Measurements from ENCODE around the gene SEZ6L. TPM values are rescaled to one million over a fixed set of nuclear protein-coding genes. Genes with fewer than 3 reads are reported as not detected.

SEZ6L gene
- total and polyA plus RNA-seq, 10 of the 15 experiments (the other 5 are each of a cell fraction or from before 2014, with no cell fraction given): not detected

DNA sequence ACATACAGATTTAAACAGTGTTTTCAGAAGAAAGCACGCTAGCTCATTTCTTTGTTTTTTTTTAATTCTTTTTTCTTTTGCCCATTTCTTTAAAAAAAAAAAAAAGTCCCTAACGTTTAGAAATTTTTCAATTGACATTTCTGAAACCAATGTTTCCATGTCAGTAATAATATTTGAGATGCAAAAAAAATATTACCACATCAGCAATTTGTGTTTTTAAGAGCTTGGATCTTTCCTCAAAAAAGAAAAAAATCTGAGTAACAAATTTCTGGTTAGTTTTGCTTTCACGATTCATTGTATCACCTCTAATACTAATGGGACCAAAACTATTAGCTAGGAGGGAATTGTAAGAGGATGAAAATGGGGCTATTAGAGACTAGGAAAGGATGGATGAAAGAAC lies 219.9 kb downstream of the SEZ6L start:
- ChIA-PET CTCF (interaction anchor here (0.7 to 1.3 kb wide), 3 partner anchors 9 to 505 kb away, joined by 3 to 6 read pairs (median 3); no protein-coding TSS in a partner anchor), RAD21 (ENCODE audit: unreplicated experiment) (interaction anchor here (0.7 kb wide), 1 partner anchor 1422 kb away, joined by 3 read pairs; no protein-coding TSS in a partner anchor), SMC1A (ENCODE audit: uncharacterized antibody, unreplicated experiment) (interaction anchor here (1.1 kb wide), 1 partner anchor 9 kb away, joined by 3 read pairs; no protein-coding TSS in a partner anchor), POLR2A (interaction anchor here (0.6 to 0.7 kb wide), 3 partner anchors 9 to 304 kb away, joined by 3 to 4 read pairs (median 3); no protein-coding TSS in a partner anchor)
- TF ChIP-seq EZH2 (IDR thresholded peaks at IDR 0.05; ENCODE audit: borderline replicate concordance, control insufficient read depth, low read depth, low read length): no peak
- TF ChIP-seq, protein P1, sequence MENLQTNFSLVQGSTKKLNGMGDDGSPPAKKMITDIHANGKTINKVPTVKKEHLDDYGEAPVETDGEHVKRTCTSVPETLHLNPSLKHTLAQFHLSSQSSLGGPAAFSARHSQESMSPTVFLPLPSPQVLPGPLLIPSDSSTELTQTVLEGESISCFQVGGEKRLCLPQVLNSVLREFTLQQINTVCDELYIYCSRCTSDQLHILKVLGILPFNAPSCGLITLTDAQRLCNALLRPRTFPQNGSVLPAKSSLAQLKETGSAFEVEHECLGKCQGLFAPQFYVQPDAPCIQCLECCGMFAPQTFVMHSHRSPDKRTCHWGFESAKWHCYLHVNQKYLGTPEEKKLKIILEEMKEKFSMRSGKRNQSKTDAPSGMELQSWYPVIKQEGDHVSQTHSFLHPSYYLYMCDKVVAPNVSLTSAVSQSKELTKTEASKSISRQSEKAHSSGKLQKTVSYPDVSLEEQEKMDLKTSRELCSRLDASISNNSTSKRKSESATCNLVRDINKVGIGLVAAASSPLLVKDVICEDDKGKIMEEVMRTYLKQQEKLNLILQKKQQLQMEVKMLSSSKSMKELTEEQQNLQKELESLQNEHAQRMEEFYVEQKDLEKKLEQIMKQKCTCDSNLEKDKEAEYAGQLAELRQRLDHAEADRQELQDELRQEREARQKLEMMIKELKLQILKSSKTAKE (IDR thresholded peaks at IDR 0.05; ENCODE audit: low read depth, poor library complexity, severe bottlenecking): no peak
- no peak for TF ChIP-seq HCFC1 (IDR thresholded peaks at IDR 0.05; ENCODE audit: low read length)
- TF ChIP-seq ZNF622 (IDR thresholded peaks at IDR 0.05): no peak
- no peak for TF ChIP-seq KAT2A (conservative IDR thresholded peaks at IDR 0.05; ENCODE audit: control insufficient read depth, low read depth, low read length)
- TF ChIP-seq TAF1 (IDR thresholded peaks at IDR 0.05; ENCODE audit: borderline replicate concordance, low read depth, low read length): no peak
- Histone ChIP-seq H3K4me1 (ENCODE audit: control insufficient read depth, insufficient read depth, low read length) (no peaks in the 10 kb centered on the region), H3K27me3 (replicated peaks in 1 of 2; ENCODE audit: control insufficient read depth in 2 of 2, insufficient read depth in 2 of 2, low read length in 1 of 2) (no peaks in the 10 kb centered on the region; a peak in 2 of 4 replicates), H3K4me3 (no peak overlapping the region), H4K20me1 (ENCODE audit: control insufficient read depth, insufficient read depth) (no peaks in the 10 kb centered on the region), H3K36me3 (ENCODE audit: control insufficient read depth in 2 of 2, insufficient read depth in 2 of 2, low read length in 1 of 2) (no peaks in the 10 kb centered on the region), H3K79me2 (ENCODE audit: control insufficient read depth, insufficient read depth, low read length) (no peaks in the 10 kb centered on the region), H3K4me2 (ENCODE audit: control insufficient read depth, insufficient read depth) (no peak overlapping the region), H3K9ac (ENCODE audit: control insufficient read depth, insufficient read depth, low read length) (no peak overlapping the region), H2AFZ (ENCODE audit: control insufficient read depth, low read depth, low read length) (no peak overlapping the region), H3K9me3 (replicated peaks; ENCODE audit: control insufficient read depth, insufficient read depth, low read length) (no peaks in the 10 kb centered on the region), H3K27ac (ENCODE audit: control insufficient read depth, insufficient read depth) (no peak overlapping the region)
- no peak for ATAC-seq
- WGBS (ENCODE audit: insufficient coverage, insufficient replicate concordance, low lambda C conversion rate, missing lambda C conversion rate): 24% methylated on average over 3 of the region's 3 CpGs
- intact Hi-C loops (cut with micrococcal nuclease; ENCODE audit: unreplicated experiment) (no loop called here), in situ Hi-C loops (cut with MboI) (no loop called here)
- FAIRE-seq: no peak
- no TSS peak for BruUV-seq (replicated peaks)
- no peak for DNase-seq (ENCODE audit: low read depth, low spot score)
